HG02870 (cell line): ENCODE data around the gene PHKA1.
"Not testable (repeated sequence)": the region's sequence is repeated elsewhere in the genome, so short reads cannot be mapped to it uniquely, and the experiment has no call there.

Experiments
- ATAC-seq: cut with Tn5 transposase; IDR thresholded peaks from one replicate; pipeline ENCODE4 v1.9.1; 2021; ENCODE audit warnings: mild to moderate bottlenecking, moderate library complexity; ENCODE audit not compliant: unreplicated experiment

PHKA1 gene

GRCh38 chrX:72573158-72573511 lies 141.0 kb downstream of the PHKA1 start:
- ATAC-seq, result peak; percentile 24

- peak; percentile 94 for ATAC-seq
Measured at GRCh38 chrX:72572248-72573157, 141.6 kb downstream of the PHKA1 start, which contains the start of gene HDAC8. HDAC8 (minus strand) TSS chrX:72572843; CDS start chrX:72572761, 82 bp downstream.

GRCh38 chrX:72569786-72570185 lies 144.3 kb downstream of the PHKA1 start:
- no peak for ATAC-seq

- ATAC-seq, result no peak
Measured at GRCh38 chrX:72568406-72569092, 145.6 kb downstream of the PHKA1 start.

DNA sequence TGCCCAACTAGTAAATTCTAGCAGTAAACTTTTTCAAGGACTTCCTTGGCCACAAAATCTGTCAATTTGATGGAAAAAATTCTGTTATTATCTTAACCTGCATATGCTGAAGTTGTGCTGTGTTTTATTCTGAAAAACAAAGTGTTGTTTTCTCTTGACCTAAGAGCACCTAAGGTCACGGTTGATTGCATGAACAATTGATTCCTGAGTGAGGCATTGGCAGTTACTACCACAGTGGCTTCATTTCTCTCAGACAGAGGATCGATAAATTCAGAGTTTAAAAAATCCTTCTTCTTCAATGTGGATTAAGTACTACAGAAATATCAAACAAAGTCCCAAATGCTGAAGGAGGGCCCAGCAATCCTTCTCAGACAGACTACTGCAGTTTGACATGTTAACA lies 147.7 kb downstream of the PHKA1 start:
- ATAC-seq, result no peak

GRCh38 chrX:72559655-72560054 lies 154.5 kb downstream of the PHKA1 start:
- not testable (repeated sequence) for ATAC-seq

DNA sequence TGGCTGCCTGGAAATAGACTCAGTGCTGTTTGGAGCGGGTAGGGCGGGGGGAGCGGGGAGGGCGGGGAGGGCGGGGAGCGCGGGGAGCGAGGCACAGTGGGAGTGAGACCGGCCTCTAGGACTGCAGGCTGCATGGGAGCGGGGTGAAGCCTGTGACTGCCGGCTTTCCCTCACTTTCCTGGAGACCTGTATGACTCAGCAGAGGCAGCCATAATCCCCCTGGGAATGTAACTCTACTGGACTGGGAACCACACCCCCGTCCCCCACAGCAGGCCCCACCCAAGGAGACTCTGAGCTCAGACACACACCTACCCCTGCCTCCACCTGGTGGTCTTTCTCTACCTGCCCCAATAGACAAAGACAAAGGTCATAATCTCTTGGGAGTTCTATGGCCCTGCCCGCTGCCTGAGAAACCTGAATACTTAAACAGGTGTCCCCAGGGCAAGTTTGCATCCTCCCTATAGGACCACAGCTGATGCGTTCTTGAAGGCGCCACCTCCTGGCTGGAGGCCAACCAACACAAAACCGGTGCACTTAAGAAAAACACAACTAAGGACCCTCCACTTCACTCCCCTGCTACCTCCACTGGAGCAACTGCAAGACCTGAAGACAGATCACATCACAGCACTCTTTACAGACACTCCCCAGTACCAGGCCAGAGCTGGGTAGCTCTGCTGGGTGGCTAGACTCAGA lies 159.5 kb downstream of the PHKA1 start:
- no peak for ATAC-seq

- not testable (repeated sequence) for ATAC-seq
Measured at GRCh38 chrX:72552443-72552842, 161.7 kb downstream of the PHKA1 start.

DNA sequence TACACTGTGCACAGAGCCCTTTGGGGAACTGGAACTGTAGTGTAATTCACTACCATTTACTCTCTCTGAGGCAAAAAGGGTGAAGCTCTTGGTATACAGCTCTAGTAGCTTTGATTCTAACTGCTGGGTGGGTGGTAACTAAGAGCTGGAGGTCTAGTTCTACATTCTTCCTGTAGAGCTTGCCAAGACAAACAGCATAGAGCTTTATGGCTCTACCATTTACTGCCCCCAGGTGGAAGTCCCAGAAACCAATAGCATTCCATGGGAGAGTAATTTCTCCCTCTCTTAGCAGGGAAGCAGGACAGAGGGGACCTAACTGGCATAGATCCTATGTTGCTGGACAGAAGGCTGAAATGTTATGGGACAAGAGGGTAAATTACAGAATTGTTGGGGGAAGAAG lies 168.1 kb downstream of the PHKA1 start:
- no peak for ATAC-seq

- no peak for ATAC-seq
Measured at GRCh38 chrX:72540318-72540717, 173.8 kb downstream of the PHKA1 start.

GRCh38 chrX:72539822-72540221 lies 174.3 kb downstream of the PHKA1 start:
- ATAC-seq, result no peak

GRCh38 chrX:72536542-72536941 lies 177.6 kb downstream of the PHKA1 start:
- no peak for ATAC-seq

DNA sequence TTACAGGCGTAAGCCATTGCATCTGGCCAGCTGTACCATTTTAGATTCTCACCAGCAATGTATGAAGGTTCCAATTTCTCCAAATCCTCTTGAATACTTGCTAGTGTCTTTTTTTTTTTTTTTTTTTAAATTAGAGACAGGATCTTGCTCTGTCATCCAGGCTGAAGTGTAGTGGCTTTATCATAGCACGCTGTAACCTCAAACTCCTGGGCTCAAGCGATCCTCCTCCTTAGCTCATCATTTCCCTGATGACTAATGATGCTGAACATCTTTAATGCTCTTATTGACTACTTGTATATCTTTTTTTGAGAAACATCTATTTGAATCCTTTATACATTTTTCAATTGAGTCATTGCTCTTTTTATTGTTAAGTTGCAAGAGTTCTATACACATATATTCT lies 181.7 kb downstream of the PHKA1 start:
- no peak for ATAC-seq
